ENCODE results near the gene GRIK5.
A peak's percentile ranks its signal among the peaks of the same experiment; 100 is the strongest.

The GRIK5 gene

GRCh38 chr19:42010245-42011126 lies 59.5 kb downstream of the GRIK5 start:
- Histone ChIP-seq H3K9me3 (ENCODE audit: control insufficient read depth, insufficient read depth, low read length) (no peaks in the 10 kb centered on the region), H3K9ac (ENCODE audit: low read depth, low read length) (no peak overlapping the region), H3K4me1 (ENCODE audit: insufficient read depth, low read length) (no peaks in the 10 kb centered on the region), H3K36me3 (ENCODE audit: insufficient read depth, low read length) (no peaks in the 10 kb centered on the region)

GRCh38 chr19:42006569-42006968 lies 63.4 kb downstream of the GRIK5 start:
- Histone ChIP-seq H3K9ac (ENCODE audit: low read depth, low read length) (no peak overlapping the region), H3K9me3 (ENCODE audit: control insufficient read depth, insufficient read depth, low read length) (no peaks in the 10 kb centered on the region), H3K4me1 (ENCODE audit: insufficient read depth, low read length) (no peaks in the 10 kb centered on the region), H3K36me3 (ENCODE audit: insufficient read depth, low read length) (no peaks in the 10 kb centered on the region; the same call in 1 of the 2 replicates)

- no peaks in the 10 kb centered on the region for H3K4me1 ChIP-seq (ENCODE audit: insufficient read depth, low read length)
- H3K9ac ChIP-seq (ENCODE audit: low read depth, low read length): no peak overlapping the region
- no peaks in the 10 kb centered on the region; the same call in 1 of the 2 replicates for H3K36me3 ChIP-seq (ENCODE audit: insufficient read depth, low read length)
- no peaks in the 10 kb centered on the region for H3K9me3 ChIP-seq (ENCODE audit: control insufficient read depth, insufficient read depth, low read length)
Observed at GRCh38 chr19:42005504-42005903, 64.5 kb downstream of the GRIK5 start.

GRCh38 chr19:42003506-42004294 lies 66.3 kb downstream of the GRIK5 start:
- Histone ChIP-seq H3K4me1 (ENCODE audit: insufficient read depth, low read length) (no peaks in the 10 kb centered on the region), H3K9me3 (ENCODE audit: control insufficient read depth, insufficient read depth, low read length) (no peaks in the 10 kb centered on the region), H3K36me3 (ENCODE audit: insufficient read depth, low read length) (no peaks in the 10 kb centered on the region; the same call in 1 of the 2 replicates), H3K9ac (ENCODE audit: low read depth, low read length) (no peak overlapping the region)

GRCh38 chr19:41999878-42000208 lies 70.2 kb downstream of the GRIK5 start:
- Histone ChIP-seq H3K36me3 (ENCODE audit: insufficient read depth, low read length) (no peaks in the 10 kb centered on the region; the same call in 1 of the 2 replicates), H3K9ac (ENCODE audit: low read depth, low read length) (no peak overlapping the region), H3K4me1 (ENCODE audit: insufficient read depth, low read length) (no peaks in the 10 kb centered on the region), H3K9me3 (ENCODE audit: control insufficient read depth, insufficient read depth, low read length) (no peaks in the 10 kb centered on the region)

- no peak overlapping the region for H3K9ac ChIP-seq (ENCODE audit: low read depth, low read length)
- no peaks in the 10 kb centered on the region for H3K9me3 ChIP-seq (ENCODE audit: control insufficient read depth, insufficient read depth, low read length)
- no peaks in the 10 kb centered on the region for H3K4me1 ChIP-seq (ENCODE audit: insufficient read depth, low read length)
- no peaks in the 10 kb centered on the region; the same call in 1 of the 2 replicates for H3K36me3 ChIP-seq (ENCODE audit: insufficient read depth, low read length)
Observed at GRCh38 chr19:41999071-41999877, 70.7 kb downstream of the GRIK5 start.

- Histone ChIP-seq H3K9me3 (ENCODE audit: control insufficient read depth, insufficient read depth, low read length) (no peaks in the 10 kb centered on the region), H3K4me1 (ENCODE audit: insufficient read depth, low read length) (no peaks in the 10 kb centered on the region; the same call in 1 of the 2 replicates), H3K9ac (ENCODE audit: low read depth, low read length) (peak overlapping the region; percentile 40; the same call in 1 of the 2 replicates), H3K36me3 (ENCODE audit: insufficient read depth, low read length) (no peaks in the 10 kb centered on the region; the same call in 1 of the 2 replicates)
Observed at GRCh38 chr19:41998246-41999020, 71.6 kb downstream of the GRIK5 start.

- H3K9me3 ChIP-seq (ENCODE audit: control insufficient read depth, insufficient read depth, low read length): no peaks in the 10 kb centered on the region
- H3K9ac ChIP-seq (ENCODE audit: low read depth, low read length): peak overlapping the region; percentile 40; the same call in 1 of the 2 replicates
- no peaks in the 10 kb centered on the region; the same call in 1 of the 2 replicates for H3K4me1 ChIP-seq (ENCODE audit: insufficient read depth, low read length)
- H3K36me3 ChIP-seq (ENCODE audit: insufficient read depth, low read length): no peaks in the 10 kb centered on the region; the same call in 1 of the 2 replicates
Observed at GRCh38 chr19:41997851-41998229, 72.2 kb downstream of the GRIK5 start.

GRCh38 chr19:41997121-41997850 lies 72.7 kb downstream of the GRIK5 start:
- Histone ChIP-seq H3K9ac (ENCODE audit: low read depth, low read length) (no peak overlapping the region), H3K36me3 (ENCODE audit: insufficient read depth, low read length) (no peaks in the 10 kb centered on the region; the same call in 1 of the 2 replicates), H3K4me1 (ENCODE audit: insufficient read depth, low read length) (peaks cover 3% of the 10 kb centered on the region; the same call in 1 of the 2 replicates), H3K9me3 (ENCODE audit: control insufficient read depth, insufficient read depth, low read length) (no peaks in the 10 kb centered on the region)

- H3K36me3 ChIP-seq (ENCODE audit: insufficient read depth, low read length): no peaks in the 10 kb centered on the region
- no peaks in the 10 kb centered on the region for H3K9me3 ChIP-seq (ENCODE audit: control insufficient read depth, insufficient read depth, low read length)
- H3K4me1 ChIP-seq (ENCODE audit: insufficient read depth, low read length): peaks cover 3% of the 10 kb centered on the region; the same call in 1 of the 2 replicates
- no peak overlapping the region for H3K9ac ChIP-seq (ENCODE audit: low read depth, low read length)
Observed at GRCh38 chr19:41995959-41996797, 73.8 kb downstream of the GRIK5 start.

GRCh38 chr19:41994994-41995958 lies 74.7 kb downstream of the GRIK5 start:
- no peaks in the 10 kb centered on the region for H3K9me3 ChIP-seq (ENCODE audit: control insufficient read depth, insufficient read depth, low read length)
- H3K9ac ChIP-seq (ENCODE audit: low read depth, low read length): no peak overlapping the region
- H3K36me3 ChIP-seq (ENCODE audit: insufficient read depth, low read length): no peaks in the 10 kb centered on the region
- H3K4me1 ChIP-seq (ENCODE audit: insufficient read depth, low read length): peaks cover 3% of the 10 kb centered on the region; the same call in 1 of the 2 replicates

Measured in ES-I3 (cell line).